Cardiac septum (tissue), 1 donor: ENCODE data around the gene MYADML2. TPM values are rescaled to one million over a fixed set of nuclear protein-coding genes. Genes with fewer than 3 reads are reported as not detected.

ENCODE experiments used
- DNase-seq: peaks from one replicate; pipeline ENCODE4 v3.0.0-alpha.2; 2020; ENCODE audit warnings: low spot score
- intact Hi-C: fragments of 100-400 bp; cut with DNase I; formaldehyde crosslinking; loops from one replicate; pipeline ENCODE4 v1.14.0; 2022
- total RNA-seq: library from RNA; stranded (reverse); fragmentation: NEBNext Ultra II Directional; extraction: Animal tissue kit (Norgen Biotek cat#: 25700); gene quantifications from one replicate; pipeline ENCODE4 v1.2.1, GENCODE V29; 2021
- donor health status: DM: no; HTN: no; CAD: no.

The MYADML2 gene
- total RNA-seq, 1 donor from 2014 or later = 4.4 TPM

- DNase-seq = no peak
- intact Hi-C loops = no loop called here
Observed at GRCh38 chr17:81916234-81917001, 30.6 kb downstream of the MYADML2 start.

GRCh38 chr17:81915331-81915730 is 31.7 kb downstream of the MYADML2 start:
- intact Hi-C loops = no loop called here
- no peak for DNase-seq

- no peak for DNase-seq
- intact Hi-C loops = no loop called here
Observed at GRCh38 chr17:81914103-81914850, 32.8 kb downstream of the MYADML2 start.

GRCh38 chr17:81913394-81914102 is 33.5 kb downstream of the MYADML2 start:
- DNase-seq = no peak
- intact Hi-C loops = no loop called here

GRCh38 chr17:81912441-81913309 is 34.4 kb downstream of the MYADML2 start:
- DNase-seq = no peak
- intact Hi-C loops = no loop called here

- intact Hi-C loops = no loop called here
- DNase-seq = no peak
Observed at GRCh38 chr17:81911969-81912368, 35.1 kb downstream of the MYADML2 start.

GRCh38 chr17:81911277-81911961 is 35.6 kb downstream of the MYADML2 start, which contains the start of gene PCYT2:
TSS of gene PCYT2 (minus strand) at chr17:81911399. CDS start at chr17:81911355, 44 bp downstream.
- intact Hi-C loops = no loop called here
- DNase-seq = peak; percentile 95

GRCh38 chr17:81910840-81911276 is 36.2 kb downstream of the MYADML2 start:
- no peak for DNase-seq
- intact Hi-C loops = no loop called here

- intact Hi-C loops = no loop called here
- DNase-seq = no peak
Observed at GRCh38 chr17:81909966-81910839, 36.8 kb downstream of the MYADML2 start.

- DNase-seq = no peak
Observed at GRCh38 chr17:81909231-81909630, 37.8 kb downstream of the MYADML2 start.

GRCh38 chr17:81908793-81909192 is 38.2 kb downstream of the MYADML2 start:
- intact Hi-C loops = no loop called here
- no peak for DNase-seq

More at GRCh38 chr17:81909231-81909630, 37.8 kb downstream of the MYADML2 start:
- intact Hi-C loops = no loop called here

- intact Hi-C loops = no loop called here
- DNase-seq = no peak
Observed at GRCh38 chr17:81907219-81908145, 39.6 kb downstream of the MYADML2 start.

- no peak for DNase-seq
- intact Hi-C loops = no loop called here
Observed at GRCh38 chr17:81906476-81907218, 40.4 kb downstream of the MYADML2 start.

GRCh38 chr17:81905993-81906392 is 41.0 kb downstream of the MYADML2 start:
- intact Hi-C loops = no loop called here
- no peak for DNase-seq

- intact Hi-C loops = no loop called here
- DNase-seq = no peak
Observed at GRCh38 chr17:81905424-81905875, 41.6 kb downstream of the MYADML2 start.
